ENCODE results near the gene ZBTB45. TPM values are rescaled to one million over a fixed set of nuclear protein-coding genes. Genes with fewer than 3 reads are reported as not detected.

Gene ZBTB45
- total and polyA plus RNA-seq, 10 of the 15 experiments (the other 5 are each of a cell fraction or from before 2014, with no cell fraction given) = 0.29 to 17.2 (median 4.2) TPM

DNA sequence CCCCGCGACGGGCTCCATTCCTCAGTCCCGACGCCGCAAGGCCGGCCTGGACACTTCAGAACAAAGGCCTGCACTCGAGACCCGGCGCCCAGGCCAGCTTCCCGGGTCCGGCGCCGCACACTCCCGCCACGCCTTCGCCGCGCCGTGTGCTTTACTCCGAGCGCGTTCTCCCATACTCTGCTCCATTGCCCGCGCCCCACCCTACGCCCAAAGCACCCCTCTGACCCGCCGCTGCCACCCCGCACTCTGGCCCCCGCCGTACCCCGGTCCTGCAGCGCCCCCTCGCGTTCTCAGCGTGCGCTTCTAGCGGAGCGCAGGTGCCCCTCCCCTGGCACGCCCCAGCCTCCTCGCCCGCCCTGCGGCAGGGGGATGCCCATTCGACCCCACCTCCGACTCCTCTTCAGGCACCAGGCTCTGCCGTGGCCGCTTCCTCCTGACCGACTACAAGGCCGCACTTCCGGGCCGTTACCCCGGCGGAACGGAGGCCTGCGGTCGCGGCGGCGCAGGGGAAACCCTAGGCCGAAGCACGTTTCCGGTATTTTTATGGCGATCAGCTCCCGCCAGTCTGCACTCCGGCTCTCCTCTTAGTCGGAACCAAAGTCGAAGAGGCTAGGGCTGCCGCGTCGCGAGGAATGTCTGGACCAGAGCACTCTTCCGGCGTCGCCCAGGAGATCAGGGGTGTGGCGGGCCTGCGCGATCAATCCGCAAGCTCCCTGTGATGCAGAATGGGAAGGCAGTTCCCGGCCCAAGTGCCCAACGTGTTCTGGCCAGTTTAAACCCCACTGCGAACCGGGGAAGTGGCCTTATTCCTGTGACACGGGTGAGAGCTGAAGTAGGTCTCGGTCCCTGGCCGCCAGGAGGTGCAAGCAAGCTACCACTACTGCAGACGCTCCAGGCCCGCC lies at the start of gene ZBTB45 (continued):
- TF ChIP-seq, protein P1, sequence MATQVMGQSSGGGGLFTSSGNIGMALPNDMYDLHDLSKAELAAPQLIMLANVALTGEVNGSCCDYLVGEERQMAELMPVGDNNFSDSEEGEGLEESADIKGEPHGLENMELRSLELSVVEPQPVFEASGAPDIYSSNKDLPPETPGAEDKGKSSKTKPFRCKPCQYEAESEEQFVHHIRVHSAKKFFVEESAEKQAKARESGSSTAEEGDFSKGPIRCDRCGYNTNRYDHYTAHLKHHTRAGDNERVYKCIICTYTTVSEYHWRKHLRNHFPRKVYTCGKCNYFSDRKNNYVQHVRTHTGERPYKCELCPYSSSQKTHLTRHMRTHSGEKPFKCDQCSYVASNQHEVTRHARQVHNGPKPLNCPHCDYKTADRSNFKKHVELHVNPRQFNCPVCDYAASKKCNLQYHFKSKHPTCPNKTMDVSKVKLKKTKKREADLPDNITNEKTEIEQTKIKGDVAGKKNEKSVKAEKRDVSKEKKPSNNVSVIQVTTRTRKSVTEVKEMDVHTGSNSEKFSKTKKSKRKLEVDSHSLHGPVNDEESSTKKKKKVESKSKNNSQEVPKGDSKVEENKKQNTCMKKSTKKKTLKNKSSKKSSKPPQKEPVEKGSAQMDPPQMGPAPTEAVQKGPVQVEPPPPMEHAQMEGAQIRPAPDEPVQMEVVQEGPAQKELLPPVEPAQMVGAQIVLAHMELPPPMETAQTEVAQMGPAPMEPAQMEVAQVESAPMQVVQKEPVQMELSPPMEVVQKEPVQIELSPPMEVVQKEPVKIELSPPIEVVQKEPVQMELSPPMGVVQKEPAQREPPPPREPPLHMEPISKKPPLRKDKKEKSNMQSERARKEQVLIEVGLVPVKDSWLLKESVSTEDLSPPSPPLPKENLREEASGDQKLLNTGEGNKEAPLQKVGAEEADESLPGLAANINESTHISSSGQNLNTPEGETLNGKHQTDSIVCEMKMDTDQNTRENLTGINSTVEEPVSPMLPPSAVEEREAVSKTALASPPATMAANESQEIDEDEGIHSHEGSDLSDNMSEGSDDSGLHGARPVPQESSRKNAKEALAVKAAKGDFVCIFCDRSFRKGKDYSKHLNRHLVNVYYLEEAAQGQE (IDR thresholded peaks at IDR 0.05; ENCODE audit: low read depth, low read length) = peak; percentile 22; the same call in 1 of the 2 replicates
- TF ChIP-seq, protein P2, sequence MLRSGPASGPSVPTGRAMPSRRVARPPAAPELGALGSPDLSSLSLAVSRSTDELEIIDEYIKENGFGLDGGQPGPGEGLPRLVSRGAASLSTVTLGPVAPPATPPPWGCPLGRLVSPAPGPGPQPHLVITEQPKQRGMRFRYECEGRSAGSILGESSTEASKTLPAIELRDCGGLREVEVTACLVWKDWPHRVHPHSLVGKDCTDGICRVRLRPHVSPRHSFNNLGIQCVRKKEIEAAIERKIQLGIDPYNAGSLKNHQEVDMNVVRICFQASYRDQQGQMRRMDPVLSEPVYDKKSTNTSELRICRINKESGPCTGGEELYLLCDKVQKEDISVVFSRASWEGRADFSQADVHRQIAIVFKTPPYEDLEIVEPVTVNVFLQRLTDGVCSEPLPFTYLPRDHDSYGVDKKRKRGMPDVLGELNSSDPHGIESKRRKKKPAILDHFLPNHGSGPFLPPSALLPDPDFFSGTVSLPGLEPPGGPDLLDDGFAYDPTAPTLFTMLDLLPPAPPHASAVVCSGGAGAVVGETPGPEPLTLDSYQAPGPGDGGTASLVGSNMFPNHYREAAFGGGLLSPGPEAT (IDR thresholded peaks at IDR 0.05; ENCODE audit: low read depth) = peak; percentile 99
- no peak for TF ChIP-seq SUPT20H (IDR thresholded peaks at IDR 0.05; ENCODE audit: borderline replicate concordance, control insufficient read depth, low read depth, low read length)
- TF ChIP-seq, protein P3, sequence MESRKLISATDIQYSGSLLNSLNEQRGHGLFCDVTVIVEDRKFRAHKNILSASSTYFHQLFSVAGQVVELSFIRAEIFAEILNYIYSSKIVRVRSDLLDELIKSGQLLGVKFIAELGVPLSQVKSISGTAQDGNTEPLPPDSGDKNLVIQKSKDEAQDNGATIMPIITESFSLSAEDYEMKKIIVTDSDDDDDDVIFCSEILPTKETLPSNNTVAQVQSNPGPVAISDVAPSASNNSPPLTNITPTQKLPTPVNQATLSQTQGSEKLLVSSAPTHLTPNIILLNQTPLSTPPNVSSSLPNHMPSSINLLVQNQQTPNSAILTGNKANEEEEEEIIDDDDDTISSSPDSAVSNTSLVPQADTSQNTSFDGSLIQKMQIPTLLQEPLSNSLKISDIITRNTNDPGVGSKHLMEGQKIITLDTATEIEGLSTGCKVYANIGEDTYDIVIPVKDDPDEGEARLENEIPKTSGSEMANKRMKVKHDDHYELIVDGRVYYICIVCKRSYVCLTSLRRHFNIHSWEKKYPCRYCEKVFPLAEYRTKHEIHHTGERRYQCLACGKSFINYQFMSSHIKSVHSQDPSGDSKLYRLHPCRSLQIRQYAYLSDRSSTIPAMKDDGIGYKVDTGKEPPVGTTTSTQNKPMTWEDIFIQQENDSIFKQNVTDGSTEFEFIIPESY (IDR thresholded peaks at IDR 0.05) = peak; percentile 8; the same call in 1 of the 2 replicates
- TF ChIP-seq ZSCAN29 (IDR thresholded peaks at IDR 0.05) = peak; percentile 78
- TF ChIP-seq, protein P4, sequence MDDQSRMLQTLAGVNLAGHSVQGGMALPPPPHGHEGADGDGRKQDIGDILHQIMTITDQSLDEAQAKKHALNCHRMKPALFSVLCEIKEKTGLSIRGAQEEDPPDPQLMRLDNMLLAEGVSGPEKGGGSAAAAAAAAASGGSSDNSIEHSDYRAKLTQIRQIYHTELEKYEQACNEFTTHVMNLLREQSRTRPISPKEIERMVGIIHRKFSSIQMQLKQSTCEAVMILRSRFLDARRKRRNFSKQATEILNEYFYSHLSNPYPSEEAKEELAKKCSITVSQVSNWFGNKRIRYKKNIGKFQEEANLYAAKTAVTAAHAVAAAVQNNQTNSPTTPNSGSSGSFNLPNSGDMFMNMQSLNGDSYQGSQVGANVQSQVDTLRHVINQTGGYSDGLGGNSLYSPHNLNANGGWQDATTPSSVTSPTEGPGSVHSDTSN (IDR thresholded peaks at IDR 0.05; ENCODE audit: insufficient replicate concordance, low read depth, low read length) = no peak
- TF ChIP-seq MTA3 (IDR thresholded peaks at IDR 0.05; ENCODE audit: borderline replicate concordance, low read length) = peak; percentile 27; the same call in 1 of the 2 replicates
- peak; percentile 52 for TF ChIP-seq BACH1 (IDR thresholded peaks at IDR 0.05; ENCODE audit: borderline replicate concordance)
- TF ChIP-seq EED (IDR thresholded peaks at IDR 0.05; ENCODE audit: low read depth) = peak; percentile 62; the same call in 1 of the 2 replicates
- peak; percentile 90; the same call in 1 of the 2 replicates for TF ChIP-seq TARDBP (IDR thresholded peaks at IDR 0.05; ENCODE audit: borderline replicate concordance)
- TF ChIP-seq TCF3 (IDR thresholded peaks at IDR 0.05; ENCODE audit: borderline replicate concordance, insufficient read depth, low read depth, low read length) = peak; percentile 65
- no peak for TF ChIP-seq BCL11A (IDR thresholded peaks at IDR 0.05; ENCODE audit: low read depth, low read length)
- peak; percentile 96 for TF ChIP-seq CREM (IDR thresholded peaks at IDR 0.05; ENCODE audit: low read depth)
- TF ChIP-seq PML (IDR thresholded peaks at IDR 0.05; ENCODE audit: low read length) = peak; percentile 96
- peak; percentile 82; the same call in 1 of the 2 replicates for TF ChIP-seq POLR2AphosphoS5 (IDR thresholded peaks at IDR 0.05; ENCODE audit: low read length)
- TF ChIP-seq FOXK2 (IDR thresholded peaks at IDR 0.05) = peak; percentile 84
- TF ChIP-seq, protein P5, sequence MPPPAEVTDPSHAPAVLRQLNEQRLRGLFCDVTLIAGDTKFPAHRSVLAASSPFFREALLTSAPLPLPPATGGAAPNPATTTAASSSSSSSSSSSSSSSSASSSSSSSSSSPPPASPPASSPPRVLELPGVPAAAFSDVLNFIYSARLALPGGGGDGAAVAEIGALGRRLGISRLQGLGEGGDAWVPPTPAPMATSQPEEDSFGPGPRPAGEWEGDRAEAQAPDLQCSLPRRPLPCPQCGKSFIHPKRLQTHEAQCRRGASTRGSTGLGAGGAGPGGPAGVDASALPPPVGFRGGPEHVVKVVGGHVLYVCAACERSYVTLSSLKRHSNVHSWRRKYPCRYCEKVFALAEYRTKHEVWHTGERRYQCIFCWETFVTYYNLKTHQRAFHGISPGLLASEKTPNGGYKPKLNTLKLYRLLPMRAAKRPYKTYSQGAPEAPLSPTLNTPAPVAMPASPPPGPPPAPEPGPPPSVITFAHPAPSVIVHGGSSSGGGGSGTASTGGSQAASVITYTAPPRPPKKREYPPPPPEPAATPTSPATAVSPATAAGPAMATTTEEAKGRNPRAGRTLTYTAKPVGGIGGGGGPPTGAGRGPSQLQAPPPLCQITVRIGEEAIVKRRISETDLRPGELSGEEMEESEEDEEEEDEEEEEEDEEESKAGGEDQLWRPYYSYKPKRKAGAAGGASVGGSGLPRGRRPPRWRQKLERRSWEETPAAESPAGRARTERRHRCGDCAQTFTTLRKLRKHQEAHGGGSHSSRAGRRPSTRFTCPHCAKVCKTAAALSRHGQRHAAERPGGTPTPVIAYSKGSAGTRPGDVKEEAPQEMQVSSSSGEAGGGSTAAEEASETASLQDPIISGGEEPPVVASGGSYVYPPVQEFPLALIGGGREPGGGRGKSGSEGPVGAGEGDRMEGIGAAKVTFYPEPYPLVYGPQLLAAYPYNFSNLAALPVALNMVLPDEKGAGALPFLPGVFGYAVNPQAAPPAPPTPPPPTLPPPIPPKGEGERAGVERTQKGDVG (CRISPR knock-in tag; IDR thresholded peaks at IDR 0.05) = no peak

All from GM12878 (cell line).